SK-N-MC (cell line): ENCODE results near the gene MAPK9.

Experiments
- EZH2 ChIP-seq: fragments of 200-600 bp; sonication (generic); IDR thresholded peaks from one replicate; pipeline ENCODE4 v1.6.1; 2017; ENCODE audit warnings: antibody characterized with exemption
- FOXP2 ChIP-seq: optimal IDR thresholded peaks from 2 replicates; pipeline ENCODE3; 2011; ENCODE audit warnings: mild to moderate bottlenecking, moderate library complexity; ENCODE audit not compliant: insufficient read depth; ENCODE audit errors: extremely low read length, control extremely low read depth
- POLR2AphosphoS5 ChIP-seq: IDR thresholded peaks from 2 replicates; pipeline ENCODE4 v1.6.1; 2012; ENCODE audit warnings: mild to moderate bottlenecking, low read depth, low read length, borderline replicate concordance

DNA sequence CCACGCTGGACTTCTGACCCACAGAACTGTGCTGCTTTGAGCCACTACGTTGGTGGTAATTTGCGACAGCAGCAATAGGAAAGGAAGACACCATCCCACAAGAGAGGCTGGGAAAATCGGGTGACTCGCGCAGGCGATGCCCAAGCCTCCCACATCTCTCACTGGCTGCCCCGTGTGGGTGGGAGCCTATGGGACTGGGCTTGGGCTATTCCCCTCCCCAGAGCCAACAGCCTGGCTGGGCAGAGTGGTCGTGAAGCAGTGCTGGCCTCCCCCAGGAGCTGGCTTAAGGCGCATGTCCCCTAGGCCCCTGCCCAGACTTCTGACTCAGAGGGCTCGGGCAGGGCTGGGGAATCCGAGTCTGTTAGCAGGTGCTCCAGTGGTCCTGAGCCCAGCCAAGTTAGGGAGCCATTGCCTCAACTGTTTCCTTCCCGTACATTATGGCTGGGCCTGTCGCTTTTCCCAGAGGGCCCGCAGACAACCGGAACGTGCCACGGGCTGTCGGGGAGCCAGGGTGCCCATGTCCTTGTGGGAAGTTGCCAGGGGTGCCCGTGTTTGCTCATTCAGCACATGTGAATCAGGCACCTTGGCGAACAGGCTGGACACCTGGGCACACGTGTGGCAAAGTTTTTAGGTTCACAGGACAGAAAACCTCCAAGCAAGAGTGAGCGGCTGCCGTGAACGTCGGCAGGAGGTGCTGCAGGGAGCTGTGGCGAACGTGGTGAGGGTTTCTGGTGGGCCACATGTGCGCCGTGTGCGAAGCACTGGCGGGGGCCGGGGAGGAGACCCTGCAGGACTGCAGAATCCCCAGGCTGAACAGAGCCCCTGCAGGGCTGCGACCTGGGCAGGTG, 75.9 kb downstream of the MAPK9 start:
- TF ChIP-seq POLR2AphosphoS5 (no peak), EZH2 (no peak), FOXP2 (no peak)
